ENCODE results near the gene MMP24OS. TPM values are rescaled to one million over a fixed set of nuclear protein-coding genes. Genes with fewer than 3 reads are reported as not detected.

Gene MMP24OS
- total RNA-seq, 2 donors from 2014 or later = 32.2 to 38.8 TPM

GRCh38 chr20:35311409-35311808 lies 33.5 kb upstream of the MMP24OS start:
- Mint-ChIP-seq H3K36me3 (ENCODE audit: low read depth) (peaks cover 19% of the 10 kb centered on the region), H3K9me3 (no peaks in the 10 kb centered on the region), H3K4me3 (no peak overlapping the region), H3K4me1 (peaks cover 19% of the 10 kb centered on the region), H3K27ac (peak overlapping the region; percentile 3), H3K27me3 (ENCODE audit: insufficient read depth) (no peaks in the 10 kb centered on the region)
- DNase-seq = no peak
- no peak overlapping the region for H3K4me3 ChIP-seq (ENCODE audit: low read length)
- no peaks in the 10 kb centered on the region for H3K9me3 ChIP-seq (ENCODE audit: control insufficient read depth, low read length)
- H3K27me3 ChIP-seq (ENCODE audit: control insufficient read depth, insufficient read depth, low read length, poor library complexity, severe bottlenecking) = no peaks in the 10 kb centered on the region
- TF ChIP-seq CTCF (conservative IDR thresholded peaks at IDR 0.05) = no peak
- H3K9ac ChIP-seq (ENCODE audit: extremely low read depth, low read length, poor library complexity, severe bottlenecking) = no peak overlapping the region
- H3K4me1 ChIP-seq (ENCODE audit: control insufficient read depth, insufficient read depth, low read length) = peaks cover 4% of the 10 kb centered on the region
- WGBS, 2 experiments (ENCODE audit: insufficient coverage in 1 of 2, insufficient read length in 1 of 2) = 90 to 91% methylated on average over 2 of the region's 2 CpGs
- H3K27ac ChIP-seq (ENCODE audit: low read depth, low read length) = no peak overlapping the region
- H3K36me3 ChIP-seq (ENCODE audit: control insufficient read depth, insufficient read depth, low read length) = peaks cover 11% of the 10 kb centered on the region

- peaks cover 22% of the 10 kb centered on the region for H3K36me3 Mint-ChIP-seq (ENCODE audit: low read depth)
- no peak overlapping the region for H3K4me3 ChIP-seq (ENCODE audit: low read length)
- no peak for DNase-seq
- H3K4me3 Mint-ChIP-seq = no peak overlapping the region
- H3K9me3 ChIP-seq (ENCODE audit: control insufficient read depth, low read length) = no peaks in the 10 kb centered on the region
- peaks cover 25% of the 10 kb centered on the region for H3K36me3 ChIP-seq (ENCODE audit: control insufficient read depth, insufficient read depth, low read length)
- WGBS, 2 experiments (ENCODE audit: insufficient coverage in 1 of 2, insufficient read length in 1 of 2) = 90 to 96% methylated on average over 9 to 13 of the region's 13 CpGs
- no peak overlapping the region for H3K9ac ChIP-seq (ENCODE audit: extremely low read depth, low read length, poor library complexity, severe bottlenecking)
- H3K27me3 Mint-ChIP-seq (ENCODE audit: insufficient read depth) = no peaks in the 10 kb centered on the region
- peak overlapping the region; percentile 2 for H3K27ac ChIP-seq (ENCODE audit: low read depth, low read length)
- no peaks in the 10 kb centered on the region for H3K27me3 ChIP-seq (ENCODE audit: control insufficient read depth, insufficient read depth, low read length, poor library complexity, severe bottlenecking)
- peaks cover 17% of the 10 kb centered on the region for H3K4me1 Mint-ChIP-seq
- H3K9me3 Mint-ChIP-seq = no peaks in the 10 kb centered on the region
- peaks cover 4% of the 10 kb centered on the region for H3K4me1 ChIP-seq (ENCODE audit: control insufficient read depth, insufficient read depth, low read length)
- no peak for TF ChIP-seq CTCF (conservative IDR thresholded peaks at IDR 0.05)
- H3K27ac Mint-ChIP-seq = no peak overlapping the region
Measured at GRCh38 chr20:35307666-35308653, 30.0 kb upstream of the MMP24OS start.

GRCh38 chr20:35306931-35307517 lies 29.1 kb upstream of the MMP24OS start:
- no peaks in the 10 kb centered on the region for H3K9me3 ChIP-seq (ENCODE audit: control insufficient read depth, low read length)
- H3K27me3 ChIP-seq (ENCODE audit: control insufficient read depth, insufficient read depth, low read length, poor library complexity, severe bottlenecking) = no peaks in the 10 kb centered on the region
- Mint-ChIP-seq H3K27me3 (ENCODE audit: insufficient read depth) (no peaks in the 10 kb centered on the region), H3K9me3 (no peaks in the 10 kb centered on the region), H3K4me1 (peaks cover 10% of the 10 kb centered on the region), H3K4me3 (no peak overlapping the region), H3K27ac (no peak overlapping the region), H3K36me3 (ENCODE audit: low read depth) (peaks cover 15% of the 10 kb centered on the region)
- H3K4me3 ChIP-seq (ENCODE audit: low read length) = no peak overlapping the region
- peaks cover 4% of the 10 kb centered on the region for H3K4me1 ChIP-seq (ENCODE audit: control insufficient read depth, insufficient read depth, low read length)
- DNase-seq = peak; percentile 90
- no peak overlapping the region for H3K27ac ChIP-seq (ENCODE audit: low read depth, low read length)
- H3K36me3 ChIP-seq (ENCODE audit: control insufficient read depth, insufficient read depth, low read length) = peaks cover 30% of the 10 kb centered on the region
- 62 to 64% methylated on average over 4 of the region's 4 CpGs for WGBS, 2 experiments (ENCODE audit: insufficient coverage in 1 of 2, insufficient read length in 1 of 2)
- no peak overlapping the region for H3K9ac ChIP-seq (ENCODE audit: extremely low read depth, low read length, poor library complexity, severe bottlenecking)
- TF ChIP-seq CTCF (conservative IDR thresholded peaks at IDR 0.05) = peak; percentile 94

Measured in endodermal cell (in vitro differentiated cells).